SHP77 treated with DMSO at 0.1 percent for 48 hours (cell line): Measurements from ENCODE around the gene MUSK.

Experiments used
- DNase-seq: peaks from one replicate; lab custom pipeline; 2025; lab: John Stamatoyannopoulos, UW

MUSK gene

GRCh38 chr9:110668570-110669167 lies at the start of gene MUSK:
Gene MUSK (plus strand): TSS chr9:110668791. CDS start chr9:110668905, 114 bp downstream.
- no peak for DNase-seq

- DNase-seq, result no peak
Measured at GRCh38 chr9:110619831-110620230, 48.8 kb upstream of the MUSK start.

GRCh38 chr9:110620726-110621125 lies 47.9 kb upstream of the MUSK start:
- no peak for DNase-seq

DNA sequence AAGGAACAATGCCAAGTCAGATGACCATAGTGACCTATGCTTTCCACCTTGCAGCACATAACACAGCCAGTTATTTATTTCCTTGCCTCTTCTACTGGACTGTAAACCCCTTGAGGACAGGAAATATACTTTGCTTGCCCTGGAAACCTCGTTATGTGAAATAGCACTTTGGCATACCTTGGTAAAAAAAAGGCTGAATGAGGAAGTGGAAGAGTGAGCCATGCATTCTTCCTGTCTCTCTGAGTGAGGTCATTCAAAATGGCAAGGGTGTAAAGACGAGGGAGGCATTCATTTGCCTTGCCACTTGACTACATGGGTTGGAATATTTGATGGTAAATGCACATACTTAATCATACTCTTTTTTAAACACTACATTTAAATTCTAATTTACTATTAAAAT lies 46.2 kb upstream of the MUSK start:
- DNase-seq, result no peak

DNA sequence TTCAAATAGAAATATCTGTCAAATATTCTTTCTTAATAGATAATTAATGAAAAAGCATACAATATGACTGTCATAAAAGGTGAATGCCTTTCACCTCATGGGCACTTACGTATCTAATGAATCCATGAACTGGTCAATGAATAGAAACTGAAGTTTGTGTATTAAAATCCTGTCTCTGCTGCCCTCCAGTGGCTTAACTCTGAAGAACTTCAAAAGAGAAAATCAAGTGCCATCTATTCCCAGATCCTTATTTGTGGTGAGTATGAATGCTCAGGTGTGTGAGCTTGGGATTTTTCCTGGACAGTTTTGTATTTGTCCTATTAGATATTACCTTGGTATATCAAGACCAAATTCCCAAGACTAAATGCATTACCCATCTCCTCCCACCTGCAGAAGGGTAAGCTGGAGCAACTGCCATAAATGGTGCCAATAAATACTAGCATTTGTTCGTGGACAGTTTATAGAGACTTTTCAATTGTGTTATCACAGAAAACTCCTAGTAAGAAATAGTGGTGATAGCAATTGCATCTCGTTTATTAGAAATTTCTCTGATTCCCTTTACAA lies 45.0 kb upstream of the MUSK start:
- peak; percentile 38 for DNase-seq

- DNase-seq, result no peak
Measured at GRCh38 chr9:110626101-110626829, 42.3 kb upstream of the MUSK start.

GRCh38 chr9:110635589-110635988 lies 33.0 kb upstream of the MUSK start:
- no peak for DNase-seq

DNA sequence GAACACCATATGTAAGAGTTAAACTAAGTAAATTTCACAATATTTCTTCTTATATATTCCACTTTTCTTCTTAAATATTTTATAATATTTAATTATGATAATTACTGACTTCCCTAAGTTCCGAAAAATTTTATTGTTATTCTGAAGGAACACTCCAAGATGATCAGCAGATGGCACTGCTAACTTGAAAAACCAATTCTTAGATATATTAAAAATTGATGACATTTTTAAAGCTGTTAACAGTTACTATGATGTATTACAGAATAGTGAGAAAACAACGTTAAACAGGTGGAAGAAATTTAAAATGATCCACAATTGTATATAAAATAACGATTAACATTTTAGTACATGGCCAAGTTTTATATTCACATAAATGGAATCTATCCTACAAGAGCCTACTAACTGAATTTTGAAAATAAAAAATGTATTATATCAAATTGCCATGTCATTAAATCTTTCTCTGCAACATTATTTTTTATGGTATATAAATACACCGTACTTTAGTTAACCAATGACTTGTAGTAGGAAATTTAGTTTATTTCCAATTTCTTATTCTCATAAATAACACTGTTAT lies 30.1 kb upstream of the MUSK start:
- peak; percentile 18 for DNase-seq

- peak; percentile 80 for DNase-seq
Measured at GRCh38 chr9:110640736-110641135, 27.9 kb upstream of the MUSK start.

DNA sequence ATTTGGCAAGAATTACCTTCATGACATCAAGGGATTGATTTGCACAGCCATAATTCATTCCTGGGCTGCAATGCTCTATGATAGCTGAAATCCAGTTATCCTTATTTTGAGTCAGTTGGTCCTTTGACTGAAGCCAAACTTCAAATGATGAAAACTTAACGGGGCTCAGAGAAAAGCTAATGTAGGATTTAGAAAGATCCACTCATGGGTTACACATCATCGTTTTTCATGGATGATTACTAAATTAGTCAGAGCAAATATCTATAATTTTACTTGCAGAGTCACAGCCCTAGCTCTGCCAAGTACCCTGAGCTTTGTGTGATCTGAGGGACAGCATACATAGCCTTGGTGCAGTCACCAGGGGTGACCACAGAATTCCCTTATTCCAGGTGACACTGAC lies 27.3 kb upstream of the MUSK start:
- DNase-seq, result no peak

- DNase-seq, result no peak
Measured at GRCh38 chr9:110648696-110649095, 19.9 kb upstream of the MUSK start.

DNA sequence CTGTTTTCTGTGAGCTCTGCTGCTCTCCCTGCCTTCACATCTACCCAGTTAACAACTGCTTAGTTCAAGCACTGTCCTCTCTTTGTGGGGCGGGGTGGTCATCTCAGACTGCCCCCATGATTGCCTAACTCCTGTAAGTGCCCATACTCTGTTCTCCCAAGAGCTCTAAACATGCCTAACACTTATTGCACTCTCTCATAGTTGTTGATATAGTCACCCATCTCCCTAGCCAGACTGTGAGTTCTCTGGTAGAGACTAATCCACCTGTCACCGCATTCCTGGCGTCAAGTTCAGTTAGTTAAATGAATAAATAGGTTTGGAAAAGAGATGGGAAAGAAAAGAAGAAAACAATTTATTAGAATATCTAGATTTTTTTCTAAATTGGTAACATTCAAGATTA lies 18.3 kb upstream of the MUSK start:
- DNase-seq, result no peak

DNA sequence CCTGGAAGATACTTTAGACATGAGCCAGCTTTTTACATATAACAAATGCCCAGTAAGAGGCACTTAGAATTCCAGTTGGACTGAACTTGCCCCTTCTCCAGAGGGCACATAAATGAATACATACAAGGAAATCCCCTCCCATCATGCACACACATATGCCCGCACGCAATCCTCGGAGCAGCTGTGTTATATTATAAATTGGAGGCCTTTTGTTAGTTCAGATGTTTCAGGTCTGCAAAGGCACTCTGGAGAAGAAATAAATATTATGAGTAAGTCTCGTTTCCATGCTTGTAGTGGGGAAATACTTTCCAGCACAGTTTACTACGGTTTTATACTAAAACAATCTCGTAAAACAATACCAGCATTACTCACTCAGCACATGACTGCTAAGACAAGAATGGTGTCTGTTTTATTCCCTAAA lies 17.6 kb upstream of the MUSK start:
- DNase-seq, result peak; percentile 90

GRCh38 chr9:110655754-110656641 lies 12.6 kb upstream of the MUSK start:
- no peak for DNase-seq

- DNase-seq, result no peak
Measured at GRCh38 chr9:110659891-110660541, 8.6 kb upstream of the MUSK start.

DNA sequence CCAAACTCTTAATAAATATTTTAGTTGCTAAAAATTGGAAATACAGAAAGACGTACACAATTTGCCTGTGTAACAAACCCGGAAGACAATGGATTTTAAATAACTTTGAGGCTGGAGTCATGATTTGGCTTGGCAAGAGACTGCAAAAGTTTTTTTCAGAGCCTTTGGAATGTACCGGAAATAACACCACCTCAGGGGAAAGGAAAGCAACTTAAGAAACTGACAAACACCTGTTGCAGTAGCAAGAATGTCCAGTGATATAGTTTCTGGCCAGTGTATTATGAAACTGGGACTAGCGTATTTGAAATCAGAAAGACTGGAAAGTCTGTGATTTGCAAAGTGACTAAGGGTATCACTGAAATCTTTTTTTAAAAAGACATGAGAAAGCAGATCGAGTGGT lies 842 bp downstream of the MUSK start:
- DNase-seq, result no peak

DNA sequence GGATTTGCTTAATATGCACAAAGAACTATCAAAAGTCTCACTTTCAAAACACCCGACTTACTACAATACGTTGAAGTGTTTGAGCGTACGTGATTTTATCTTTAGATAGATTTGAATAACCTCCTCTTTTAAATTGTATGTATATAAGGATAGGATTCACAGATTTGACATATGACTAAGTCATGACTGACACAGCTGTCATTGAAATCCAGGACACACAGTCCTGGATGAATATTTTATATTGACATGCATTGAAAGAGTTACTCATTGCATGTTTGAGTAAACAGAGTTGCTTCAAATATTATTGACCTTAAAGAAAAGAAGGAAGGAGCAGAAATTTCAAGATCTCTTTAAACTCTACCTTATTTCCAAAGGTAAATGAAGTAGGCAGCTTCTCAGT lies 3.3 kb downstream of the MUSK start:
- no peak for DNase-seq

GRCh38 chr9:110672873-110673510 lies 4.4 kb downstream of the MUSK start:
- DNase-seq, result no peak

- no peak for DNase-seq
Measured at GRCh38 chr9:110687497-110687896, 18.9 kb downstream of the MUSK start.

DNA sequence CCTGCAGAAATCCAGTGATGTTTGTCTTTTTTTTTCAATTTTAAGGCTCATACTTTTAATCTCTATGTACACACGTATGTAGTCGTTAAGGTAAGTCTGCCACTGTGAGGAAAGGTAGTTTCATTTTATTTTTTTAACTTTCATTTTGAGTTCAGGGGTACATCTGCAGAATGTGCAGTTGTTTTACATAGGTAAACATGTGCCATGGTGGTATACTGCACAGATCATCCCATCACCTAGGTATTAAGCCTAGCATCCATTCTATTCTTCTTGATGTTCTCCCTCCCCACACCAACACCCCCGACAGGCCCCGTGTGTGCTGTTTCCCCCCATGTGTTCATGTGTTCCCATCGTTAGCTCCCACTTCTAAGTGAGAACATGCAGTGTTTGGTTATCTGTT lies 19.7 kb downstream of the MUSK start:
- no peak for DNase-seq

GRCh38 chr9:110691002-110691549 lies 22.5 kb downstream of the MUSK start:
- DNase-seq, result no peak
